ENCODE results near the gene DCXR. TPM values are rescaled to one million over a fixed set of nuclear protein-coding genes. Genes with fewer than 3 reads are reported as not detected.

The DCXR gene
- total and polyA plus RNA-seq, 2 experiments from 2014 or later: 70.2 to 75.8 TPM

GRCh38 chr17:81990836-81991683 is 46.4 kb downstream of the DCXR start:
- no peaks in the 10 kb centered on the region for H4K20me1 ChIP-seq (ENCODE audit: insufficient read depth)
- H3K4me2 ChIP-seq (ENCODE audit: unreplicated experiment): no peak overlapping the region
- no peak overlapping the region for H2AFZ ChIP-seq
- H3K36me3 ChIP-seq (ENCODE audit: low read depth): no peaks in the 10 kb centered on the region
- in situ Hi-C loops (cut with MboI): no loop called here
- WGBS, 2 experiments (ENCODE audit: low coverage in 1 of 2, low lambda C conversion rate in 2 of 2, missing lambda C conversion rate in 2 of 2): 80 to 86% methylated on average over 23 to 25 of the region's 25 CpGs
- peak overlapping the region; percentile 33; the same call in 1 of the 2 replicates for H3K9ac ChIP-seq
- no peak for DNase-seq
- H3K4me3 ChIP-seq: no peak overlapping the region
- no peak for TF ChIP-seq EZH2 (IDR thresholded peaks at IDR 0.05; ENCODE audit: insufficient read depth, poor library complexity, severe bottlenecking)
- TF ChIP-seq EZH2phosphoT487 (IDR thresholded peaks at IDR 0.05; ENCODE audit: insufficient read depth, low read depth): no peak
- no peak overlapping the region for H3K27ac ChIP-seq
- 0 out of 2 replicates have a peak, but pooled peaks cover 6% of the 10 kb centered on the region for H3F3A ChIP-seq (ENCODE audit: insufficient read depth)
- no peaks in the 10 kb centered on the region for H3K79me2 ChIP-seq (ENCODE audit: insufficient read depth)
- H3K27me3 ChIP-seq (replicated peaks; ENCODE audit: insufficient read depth): no peaks in the 10 kb centered on the region
- H3K9me2 ChIP-seq (ENCODE audit: insufficient read depth): no peaks in the 10 kb centered on the region
- peaks cover 11% of the 10 kb centered on the region for H3K4me1 ChIP-seq (ENCODE audit: insufficient read depth)
- H3K9me3 ChIP-seq (ENCODE audit: low read depth): no peaks in the 10 kb centered on the region

GRCh38 chr17:81987161-81987770 is 50.2 kb downstream of the DCXR start:
- H3K9me2 ChIP-seq (ENCODE audit: insufficient read depth): no peaks in the 10 kb centered on the region
- no peak overlapping the region for H3K4me3 ChIP-seq
- no peak for DNase-seq
- no peak for TF ChIP-seq EZH2 (IDR thresholded peaks at IDR 0.05; ENCODE audit: insufficient read depth, poor library complexity, severe bottlenecking)
- TF ChIP-seq EZH2phosphoT487 (IDR thresholded peaks at IDR 0.05; ENCODE audit: insufficient read depth, low read depth): no peak
- H3K27ac ChIP-seq: no peak overlapping the region
- H3K79me2 ChIP-seq (ENCODE audit: insufficient read depth): no peaks in the 10 kb centered on the region
- in situ Hi-C loops (cut with MboI): no loop called here
- H3K4me2 ChIP-seq (ENCODE audit: unreplicated experiment): no peak overlapping the region
- 0 out of 2 replicates have a peak, but pooled peaks cover 4% of the 10 kb centered on the region for H3F3A ChIP-seq (ENCODE audit: insufficient read depth)
- H3K36me3 ChIP-seq (ENCODE audit: low read depth): no peaks in the 10 kb centered on the region
- H3K9ac ChIP-seq: no peak overlapping the region
- 91 to 93% methylated on average over 18 to 26 of the region's 26 CpGs for WGBS, 2 experiments (ENCODE audit: low coverage in 1 of 2, low lambda C conversion rate in 2 of 2, missing lambda C conversion rate in 2 of 2)
- no peaks in the 10 kb centered on the region for H3K27me3 ChIP-seq (replicated peaks; ENCODE audit: insufficient read depth)
- H4K20me1 ChIP-seq (ENCODE audit: insufficient read depth): no peaks in the 10 kb centered on the region
- H3K9me3 ChIP-seq (ENCODE audit: low read depth): no peaks in the 10 kb centered on the region
- peaks cover 9% of the 10 kb centered on the region for H3K4me1 ChIP-seq (ENCODE audit: insufficient read depth)
- H2AFZ ChIP-seq: no peak overlapping the region

- DNase-seq: no peak
- Histone ChIP-seq H3K36me3 (ENCODE audit: low read depth) (no peaks in the 10 kb centered on the region), H3K9me2 (ENCODE audit: insufficient read depth) (no peaks in the 10 kb centered on the region), H3K9ac (no peak overlapping the region), H3K4me3 (no peak overlapping the region), H4K20me1 (ENCODE audit: insufficient read depth) (no peaks in the 10 kb centered on the region), H3K4me1 (ENCODE audit: insufficient read depth) (peaks cover 3% of the 10 kb centered on the region), H3K27ac (no peak overlapping the region), H3K27me3 (replicated peaks; ENCODE audit: insufficient read depth) (no peaks in the 10 kb centered on the region), H2AFZ (no peak overlapping the region), H3K4me2 (ENCODE audit: unreplicated experiment) (no peak overlapping the region), H3K9me3 (ENCODE audit: low read depth) (no peaks in the 10 kb centered on the region), H3K79me2 (ENCODE audit: insufficient read depth) (no peaks in the 10 kb centered on the region), H3F3A (ENCODE audit: insufficient read depth) (no peaks in the 10 kb centered on the region)
- WGBS, 2 experiments (ENCODE audit: low coverage in 1 of 2, low lambda C conversion rate in 2 of 2, missing lambda C conversion rate in 2 of 2): 93% methylated on average over 26 of the region's 26 CpGs
- TF ChIP-seq EZH2 (IDR thresholded peaks at IDR 0.05; ENCODE audit: insufficient read depth, poor library complexity, severe bottlenecking) (no peak), EZH2phosphoT487 (IDR thresholded peaks at IDR 0.05; ENCODE audit: insufficient read depth, low read depth) (no peak)
- in situ Hi-C loops (cut with MboI): no loop called here
Observed at GRCh38 chr17:81986606-81987005, 50.9 kb downstream of the DCXR start.

Other genes with a start within 250 kb of the DCXR start
- gene GCGR, start 233.5 kb downstream of the DCXR start, total RNA-seq (2014; rRNA removed; shearing (Covaris generic)): not detected in 2 replicates
- not detected in 2 replicates for gene GCGR, start 233.5 kb downstream of the DCXR start, polyA plus RNA-seq (2016; fragmentation: Nextera tagmentation; extraction: Ambion mirVana)
- gene MCRIP1, start 204.4 kb downstream of the DCXR start, total RNA-seq (2014; rRNA removed; shearing (Covaris generic)): 102 and 135 TPM in 2 replicates
- 145 and 147 TPM in 2 replicates for gene MCRIP1, start 204.4 kb downstream of the DCXR start, polyA plus RNA-seq (2016; fragmentation: Nextera tagmentation; extraction: Ambion mirVana)
- gene PPP1R27, start 202.6 kb downstream of the DCXR start, total RNA-seq (2014; rRNA removed; shearing (Covaris generic)): not detected in 2 replicates
- gene PPP1R27, start 202.6 kb downstream of the DCXR start, polyA plus RNA-seq (2016; fragmentation: Nextera tagmentation; extraction: Ambion mirVana): 0.37 TPM in 1 of 2 replicates, not detected in the other
- 3,203 and 4,003 TPM in 2 replicates for gene P4HB, start 177.2 kb downstream of the DCXR start, total RNA-seq (2014; rRNA removed; shearing (Covaris generic))
- 1,651 and 1,674 TPM in 2 replicates for gene P4HB, start 177.2 kb downstream of the DCXR start, polyA plus RNA-seq (2016; fragmentation: Nextera tagmentation; extraction: Ambion mirVana)
- 193 and 208 TPM in 2 replicates for gene ARHGDIA, start 166.4 kb downstream of the DCXR start, total RNA-seq (2014; rRNA removed; shearing (Covaris generic))
- gene ARHGDIA, start 166.4 kb downstream of the DCXR start, polyA plus RNA-seq (2016; fragmentation: Nextera tagmentation; extraction: Ambion mirVana): 310 and 313 TPM in 2 replicates
- 80.6 and 100 TPM in 2 replicates for gene ALYREF, start 146.1 kb downstream of the DCXR start, total RNA-seq (2014; rRNA removed; shearing (Covaris generic))
- gene ALYREF, start 146.1 kb downstream of the DCXR start, polyA plus RNA-seq (2016; fragmentation: Nextera tagmentation; extraction: Ambion mirVana): 6.9 and 8.6 TPM in 2 replicates
- gene ANAPC11, start 146.0 kb downstream of the DCXR start, total RNA-seq (2014; rRNA removed; shearing (Covaris generic)): 175 and 179 TPM in 2 replicates
- 428 and 436 TPM in 2 replicates for gene ANAPC11, start 146.0 kb downstream of the DCXR start, polyA plus RNA-seq (2016; fragmentation: Nextera tagmentation; extraction: Ambion mirVana)
- gene NPB, start 135.5 kb downstream of the DCXR start, total RNA-seq (2014; rRNA removed; shearing (Covaris generic)): 2.4 TPM in 2 replicates
- 1.1 and 1.6 TPM in 2 replicates for gene NPB, start 135.5 kb downstream of the DCXR start, polyA plus RNA-seq (2016; fragmentation: Nextera tagmentation; extraction: Ambion mirVana)
- 34.7 and 36.9 TPM in 2 replicates for gene PCYT2, start 126.3 kb downstream of the DCXR start, total RNA-seq (2014; rRNA removed; shearing (Covaris generic))
- gene PCYT2, start 126.3 kb downstream of the DCXR start, polyA plus RNA-seq (2016; fragmentation: Nextera tagmentation; extraction: Ambion mirVana): 25.6 and 27.6 TPM in 2 replicates
- 13.1 and 14.5 TPM in 2 replicates for gene SIRT7, start 119.5 kb downstream of the DCXR start, total RNA-seq (2014; rRNA removed; shearing (Covaris generic))
- 9.3 and 11.4 TPM in 2 replicates for gene SIRT7, start 119.5 kb downstream of the DCXR start, polyA plus RNA-seq (2016; fragmentation: Nextera tagmentation; extraction: Ambion mirVana)
- 17.7 and 19.8 TPM in 2 replicates for gene MAFG, start 110.0 kb downstream of the DCXR start, total RNA-seq (2014; rRNA removed; shearing (Covaris generic))
- gene MAFG, start 110.0 kb downstream of the DCXR start, polyA plus RNA-seq (2016; fragmentation: Nextera tagmentation; extraction: Ambion mirVana): 5.0 and 6.4 TPM in 2 replicates
- 229 and 279 TPM in 2 replicates for gene PYCR1, start 100.4 kb downstream of the DCXR start, total RNA-seq (2014; rRNA removed; shearing (Covaris generic))
- gene PYCR1, start 100.4 kb downstream of the DCXR start, polyA plus RNA-seq (2016; fragmentation: Nextera tagmentation; extraction: Ambion mirVana): 181 and 197 TPM in 2 replicates
- gene MYADML2, start 90.5 kb downstream of the DCXR start, total RNA-seq (2014; rRNA removed; shearing (Covaris generic)): not detected in 2 replicates
- 0.14 TPM in 1 of 2 replicates, not detected in the other for gene MYADML2, start 90.5 kb downstream of the DCXR start, polyA plus RNA-seq (2016; fragmentation: Nextera tagmentation; extraction: Ambion mirVana)
- not detected in 2 replicates for gene NOTUM, start 76.5 kb downstream of the DCXR start, total RNA-seq (2014; rRNA removed; shearing (Covaris generic))
- not detected in 2 replicates for gene NOTUM, start 76.5 kb downstream of the DCXR start, polyA plus RNA-seq (2016; fragmentation: Nextera tagmentation; extraction: Ambion mirVana)
- 23.4 and 23.5 TPM in 2 replicates for gene ASPSCR1, start 60.1 kb downstream of the DCXR start, total RNA-seq (2014; rRNA removed; shearing (Covaris generic))
- gene ASPSCR1, start 60.1 kb downstream of the DCXR start, polyA plus RNA-seq (2016; fragmentation: Nextera tagmentation; extraction: Ambion mirVana): 20.6 and 22.6 TPM in 2 replicates
- 43.9 and 68.8 TPM in 2 replicates for gene CENPX, start 14.8 kb downstream of the DCXR start, total RNA-seq (2014; rRNA removed; shearing (Covaris generic))
- 65.2 and 68.6 TPM in 2 replicates for gene CENPX, start 14.8 kb downstream of the DCXR start, polyA plus RNA-seq (2016; fragmentation: Nextera tagmentation; extraction: Ambion mirVana)
- gene LRRC45, start 14.4 kb downstream of the DCXR start, total RNA-seq (2014; rRNA removed; shearing (Covaris generic)): 14.8 and 15.3 TPM in 2 replicates
- 4.4 and 4.5 TPM in 2 replicates for gene LRRC45, start 14.4 kb downstream of the DCXR start, polyA plus RNA-seq (2016; fragmentation: Nextera tagmentation; extraction: Ambion mirVana)
- gene RAC3, start 6.0 kb downstream of the DCXR start, total RNA-seq (2014; rRNA removed; shearing (Covaris generic)): 5.4 and 7.9 TPM in 2 replicates
- 1.3 and 1.8 TPM in 2 replicates for gene RAC3, start 6.0 kb downstream of the DCXR start, polyA plus RNA-seq (2016; fragmentation: Nextera tagmentation; extraction: Ambion mirVana)
- 59.8 and 61.2 TPM in 2 replicates for gene RFNG, start 14.1 kb upstream of the DCXR start, total RNA-seq (2014; rRNA removed; shearing (Covaris generic))
- 10.6 and 11.8 TPM in 2 replicates for gene RFNG, start 14.1 kb upstream of the DCXR start, polyA plus RNA-seq (2016; fragmentation: Nextera tagmentation; extraction: Ambion mirVana)
- 130 and 138 TPM in 2 replicates for gene GPS1, start 14.2 kb upstream of the DCXR start, total RNA-seq (2014; rRNA removed; shearing (Covaris generic))
- 101 and 104 TPM in 2 replicates for gene GPS1, start 14.2 kb upstream of the DCXR start, polyA plus RNA-seq (2016; fragmentation: Nextera tagmentation; extraction: Ambion mirVana)
- gene DUS1L, start 28.1 kb upstream of the DCXR start, total RNA-seq (2014; rRNA removed; shearing (Covaris generic)): 61.2 and 96.4 TPM in 2 replicates
- gene DUS1L, start 28.1 kb upstream of the DCXR start, polyA plus RNA-seq (2016; fragmentation: Nextera tagmentation; extraction: Ambion mirVana): 13.3 and 27.7 TPM in 2 replicates
- 33.8 and 38.2 TPM in 2 replicates for gene FASN, start 60.5 kb upstream of the DCXR start, total RNA-seq (2014; rRNA removed; shearing (Covaris generic))
- 12.7 and 16.3 TPM in 2 replicates for gene FASN, start 60.5 kb upstream of the DCXR start, polyA plus RNA-seq (2016; fragmentation: Nextera tagmentation; extraction: Ambion mirVana)
- gene CCDC57, start 175.1 kb upstream of the DCXR start, total RNA-seq (2014; rRNA removed; shearing (Covaris generic)): 12.3 and 15.3 TPM in 2 replicates
- gene CCDC57, start 175.1 kb upstream of the DCXR start, polyA plus RNA-seq (2016; fragmentation: Nextera tagmentation; extraction: Ambion mirVana): 6.2 and 10.6 TPM in 2 replicates
- 550 and 595 TPM in 2 replicates for gene SLC16A3, start 191.3 kb upstream of the DCXR start, total RNA-seq (2014; rRNA removed; shearing (Covaris generic))
- gene SLC16A3, start 191.3 kb upstream of the DCXR start, polyA plus RNA-seq (2016; fragmentation: Nextera tagmentation; extraction: Ambion mirVana): 95.5 and 97.7 TPM in 2 replicates
- 24.5 and 35.1 TPM in 2 replicates for gene CSNK1D, start 236.0 kb upstream of the DCXR start, total RNA-seq (2014; rRNA removed; shearing (Covaris generic))
- 102 and 114 TPM in 2 replicates for gene CSNK1D, start 236.0 kb upstream of the DCXR start, polyA plus RNA-seq (2016; fragmentation: Nextera tagmentation; extraction: Ambion mirVana)